GM08714 (cell line): Measurements from ENCODE around the gene SBNO2.

Experiments
- H3K4me3 ChIP-seq: fragments of 200-500 bp; sonication (Bioruptor generic); 2 replicates; pipeline ENCODE4 v1.5.1; 2014; ENCODE audit warnings: mild to moderate bottlenecking, low read length, inconsistent platforms
- ZNF274 ChIP-seq: IDR thresholded peaks from 2 replicates; pipeline ENCODE4 v1.6.1; 2012; ENCODE audit warnings: mild to moderate bottlenecking, low read depth, low read length

SBNO2 gene

DNA sequence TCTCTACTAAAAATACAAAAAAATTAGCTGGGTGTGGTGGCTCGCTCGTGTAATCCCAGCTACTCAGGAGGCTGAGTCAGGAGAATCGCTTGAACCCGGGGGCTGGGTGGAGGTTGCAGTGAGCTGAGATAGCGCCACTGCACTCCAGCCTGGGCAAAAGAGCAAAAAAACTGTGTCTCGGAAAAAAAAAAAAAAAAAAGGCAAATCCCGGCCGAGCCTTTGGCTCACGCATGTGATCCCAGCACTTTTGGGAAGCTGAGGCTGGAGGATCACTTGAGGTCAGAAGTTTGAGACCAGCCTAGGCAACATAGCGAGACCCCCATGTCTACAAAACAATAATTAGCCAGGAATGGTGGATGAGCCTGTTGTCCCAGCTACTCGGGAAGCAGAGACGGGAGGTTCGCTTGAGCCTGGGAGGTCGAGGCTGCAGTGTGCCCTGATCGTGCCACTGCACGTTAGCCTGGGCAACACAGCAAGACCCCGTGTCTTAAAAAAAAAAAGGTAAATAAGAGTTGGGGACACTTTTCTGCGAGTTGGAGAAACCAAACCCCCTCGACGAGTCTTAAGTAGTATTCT lies 70.8 kb downstream of the SBNO2 start:
- peak overlapping the region; percentile 21; the same call in 1 of the 2 replicates for H3K4me3 ChIP-seq
- TF ChIP-seq ZNF274: no peak

DNA sequence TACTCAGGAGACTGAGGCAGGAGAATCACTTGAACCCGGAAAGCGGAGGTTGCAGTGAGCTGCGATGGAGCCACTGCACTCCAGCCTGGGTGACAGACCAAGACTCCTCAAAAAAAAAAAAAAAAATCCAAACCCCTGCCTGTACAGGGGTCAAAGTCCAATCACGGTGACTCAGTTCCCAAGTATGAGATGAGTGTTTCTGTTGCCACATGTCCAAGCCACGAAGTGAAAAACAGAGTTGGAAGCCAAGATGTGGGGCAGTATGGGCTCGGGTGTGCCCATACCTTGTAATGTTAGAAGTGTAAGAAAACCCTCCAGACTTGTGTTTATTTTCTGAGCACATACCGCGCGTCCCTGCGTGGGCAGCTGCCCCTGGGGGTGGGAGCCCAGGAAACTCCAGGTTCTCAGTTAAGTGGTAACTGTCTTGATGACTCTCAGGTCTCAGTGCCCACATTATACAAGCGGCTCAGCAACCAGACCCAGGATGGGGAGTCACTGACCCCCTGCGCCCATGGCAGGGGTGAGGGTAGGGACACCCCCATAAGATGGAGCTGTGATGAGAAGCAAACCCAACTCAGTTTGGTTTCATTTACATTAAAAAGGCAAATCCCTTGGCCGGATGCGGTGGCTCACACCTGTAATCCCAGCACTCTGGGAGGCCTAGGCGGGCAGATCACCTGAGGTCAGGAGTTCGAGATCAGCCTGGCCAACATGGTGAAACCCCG lies 71.5 kb downstream of the SBNO2 start:
- no peak overlapping the region for H3K4me3 ChIP-seq
- TF ChIP-seq ZNF274: no peak

DNA sequence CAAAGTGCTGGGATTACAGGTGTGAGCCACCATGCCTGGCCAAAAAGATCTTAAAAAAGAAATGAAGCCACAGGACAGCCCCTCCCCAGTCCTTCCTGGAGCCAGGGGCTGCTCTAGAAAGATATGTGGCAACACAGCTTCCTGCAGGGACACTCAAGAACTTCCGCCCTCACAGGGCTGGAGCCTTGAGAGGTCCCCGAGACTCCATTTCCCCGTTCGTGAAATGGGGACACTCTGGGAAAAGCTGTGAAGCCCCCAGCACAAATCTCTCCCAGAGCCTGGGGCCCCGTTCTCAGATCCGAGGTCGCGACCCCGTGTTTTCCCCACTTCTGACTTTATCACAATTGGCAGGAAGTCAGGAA lies 72.8 kb downstream of the SBNO2 start:
- H3K4me3 ChIP-seq: no peak overlapping the region
- TF ChIP-seq ZNF274: no peak

DNA sequence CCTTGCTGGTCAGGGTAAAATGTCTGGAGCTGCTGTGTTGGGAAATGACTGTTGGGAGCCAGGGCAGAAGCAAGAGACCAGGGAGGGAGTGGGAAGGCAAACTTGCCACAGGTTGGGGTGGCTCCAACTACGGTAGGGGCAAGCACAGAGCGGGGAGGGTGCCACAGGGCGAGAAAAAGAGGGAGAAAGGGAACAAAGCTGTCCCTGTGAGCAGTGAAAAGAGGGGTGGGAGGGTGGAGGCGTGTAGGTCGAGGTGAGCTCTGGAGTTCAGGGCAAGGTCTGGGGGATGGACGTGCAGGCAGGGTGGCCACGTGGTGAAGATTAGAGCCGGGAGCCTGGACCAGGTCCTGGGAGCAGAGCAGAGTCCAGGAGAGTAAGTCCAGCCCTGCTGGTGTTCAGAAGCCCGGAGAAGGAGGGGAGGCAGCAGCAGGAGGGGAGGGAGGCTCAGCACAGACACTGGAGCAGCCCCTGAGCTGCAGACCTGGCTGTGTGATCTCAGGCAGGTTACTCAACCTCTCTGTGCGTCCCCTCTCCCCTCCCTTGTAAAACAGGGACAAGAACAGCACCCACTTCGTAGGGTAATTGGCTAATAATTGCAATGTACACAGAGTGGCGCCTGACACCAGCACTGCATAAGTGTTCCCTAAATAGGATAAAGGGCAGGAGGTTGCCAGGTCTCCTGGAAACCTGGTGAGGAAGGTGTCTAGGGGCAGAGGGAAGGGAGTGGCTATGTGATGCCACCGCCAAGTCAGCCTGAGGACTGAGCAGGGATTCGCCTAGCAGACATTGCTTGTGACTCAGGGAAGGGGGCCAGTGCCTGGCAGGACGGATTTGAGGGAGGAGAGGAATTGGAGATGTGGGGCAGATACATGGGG lies 75.7 kb downstream of the SBNO2 start:
- no peak overlapping the region for H3K4me3 ChIP-seq
- TF ChIP-seq ZNF274: no peak

DNA sequence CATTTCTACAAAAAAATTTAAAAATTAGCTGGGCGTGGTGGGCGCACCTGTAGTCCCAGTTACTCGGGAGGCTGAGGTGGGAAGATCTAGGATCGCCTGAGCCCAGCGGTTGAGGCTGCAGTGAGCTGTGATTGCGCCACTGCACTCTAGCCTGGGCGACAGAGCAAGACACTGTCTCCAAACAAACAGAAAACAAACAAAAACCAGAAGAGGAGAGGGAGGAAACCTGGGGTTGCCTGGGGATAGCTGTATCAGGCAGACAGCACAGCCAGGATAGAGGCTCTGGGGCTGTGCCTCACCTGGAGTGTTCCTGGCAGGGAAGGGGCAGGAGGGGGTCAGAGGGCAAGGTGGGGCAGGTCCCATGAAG lies 76.3 kb downstream of the SBNO2 start:
- TF ChIP-seq ZNF274: no peak
- no peak overlapping the region for H3K4me3 ChIP-seq

DNA sequence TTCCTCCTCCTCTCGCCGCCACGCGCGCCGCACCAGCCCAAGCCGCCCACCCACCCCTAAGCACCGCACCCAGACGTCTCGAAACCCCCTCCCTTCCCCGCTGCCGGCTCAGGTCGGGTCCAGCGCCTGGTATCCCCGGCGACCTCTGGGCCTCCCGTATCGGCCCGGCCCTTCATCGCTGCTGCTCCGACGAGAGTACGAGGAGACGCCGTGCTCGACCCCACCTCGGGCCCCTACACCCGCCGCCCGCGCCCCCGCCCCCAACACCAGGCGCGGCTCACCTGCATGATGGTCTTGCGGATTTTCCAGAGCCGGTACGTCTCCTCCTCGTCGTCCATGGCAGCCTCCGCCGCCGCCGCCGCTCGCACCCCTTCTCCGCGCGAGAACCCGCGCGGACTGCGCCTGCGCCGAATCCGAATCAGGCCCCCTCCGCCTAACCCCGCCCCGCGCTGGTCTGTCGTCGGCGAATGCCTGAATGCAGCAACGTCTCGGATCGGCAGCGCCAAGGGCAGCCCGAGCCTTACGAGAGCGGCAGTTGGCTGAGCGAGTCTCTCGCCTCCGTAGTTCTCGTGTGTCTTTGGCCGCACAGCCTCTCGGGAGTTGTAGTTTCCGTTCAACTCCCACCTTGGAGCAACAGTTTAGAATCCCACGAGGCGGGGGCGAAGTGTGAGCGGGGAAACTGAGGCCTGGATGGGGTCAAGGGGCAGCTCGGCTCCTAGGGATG lies 78.9 kb downstream of the SBNO2 start, which contains the start of gene POLR2E:
TSS of gene POLR2E (minus strand) at position 398 of the 724 bp plus-strand sequence. CDS start at position 338, 60 bp downstream.
- H3K4me3 ChIP-seq: peak within 1 kb of the TSS; percentile 86
- TF ChIP-seq ZNF274: no peak

DNA sequence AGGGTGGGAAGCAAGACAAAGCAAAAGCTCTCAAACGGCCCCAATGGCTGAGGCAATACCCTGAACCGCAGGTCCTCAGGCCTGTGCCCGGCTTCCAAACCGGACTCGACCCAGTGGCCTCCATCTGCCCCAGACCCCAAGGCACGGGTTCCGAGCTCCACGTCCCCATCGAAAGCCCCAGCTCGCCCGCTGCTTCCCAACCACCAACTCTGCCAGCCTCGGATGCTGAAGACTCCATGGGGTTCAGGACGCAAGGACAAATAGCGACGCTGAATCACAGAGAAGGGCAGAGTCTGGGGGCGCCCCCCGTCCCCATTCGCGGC lies 79.5 kb downstream of the SBNO2 start:
- no peak for TF ChIP-seq ZNF274
- peak overlapping the region; percentile 86 for H3K4me3 ChIP-seq

DNA sequence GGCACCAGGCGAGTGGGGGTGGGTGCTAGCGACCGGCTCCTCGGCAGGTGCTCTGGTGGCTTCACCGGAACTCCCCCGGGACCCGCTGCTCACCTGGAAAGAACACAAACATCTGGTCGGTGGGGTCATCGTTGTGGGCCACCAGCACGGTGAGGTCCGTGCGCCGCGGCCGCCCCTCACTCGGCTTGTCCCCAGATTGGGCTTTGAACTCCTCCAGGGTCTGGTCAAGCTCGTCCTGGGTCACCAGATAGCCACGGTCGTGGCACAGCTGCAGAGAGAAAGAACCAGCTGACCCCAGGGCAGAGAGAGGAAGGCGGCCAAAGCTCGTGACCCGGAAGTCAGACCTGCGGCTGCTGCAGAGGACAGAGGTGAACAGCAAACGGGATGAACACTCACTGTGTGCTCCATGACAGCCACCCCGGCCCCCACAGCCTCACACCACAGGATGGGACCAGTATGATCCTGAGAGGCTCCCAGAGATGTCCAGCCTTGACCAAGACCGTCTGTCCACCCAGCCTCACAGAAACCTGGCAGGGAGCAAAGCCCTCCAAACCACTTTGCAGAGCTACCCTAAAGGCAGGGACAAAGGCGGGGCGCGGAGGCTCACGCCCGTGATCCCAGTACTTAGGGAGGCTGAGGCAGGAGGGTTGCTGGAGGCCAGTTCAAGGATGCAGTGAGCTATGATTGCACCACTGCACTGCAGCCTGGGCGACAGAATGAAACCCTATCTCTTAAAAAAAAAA lies 80.1 kb downstream of the SBNO2 start:
- no peak for TF ChIP-seq ZNF274
- peak overlapping the region; percentile 86 for H3K4me3 ChIP-seq

DNA sequence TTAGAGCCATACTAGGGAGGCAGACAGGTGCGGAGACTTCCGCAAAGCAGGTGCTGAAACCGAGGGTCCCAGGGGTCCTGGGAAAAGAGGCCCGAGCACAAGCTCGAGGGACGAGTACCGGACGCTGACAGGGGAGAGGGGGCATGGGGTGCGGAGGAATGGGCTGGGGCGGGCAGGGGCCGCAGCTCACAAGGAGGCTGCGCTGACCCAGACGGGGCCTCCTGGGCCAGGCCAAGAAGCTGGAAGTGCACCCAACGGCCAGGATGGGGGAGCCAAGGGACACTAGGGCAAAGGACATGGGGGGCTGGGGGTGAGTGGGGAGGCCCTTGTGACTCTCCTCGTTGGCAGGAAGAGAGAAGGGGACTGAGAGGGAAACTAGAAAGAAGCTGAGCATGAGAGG lies 80.7 kb downstream of the SBNO2 start:
- no peak overlapping the region for H3K4me3 ChIP-seq
- no peak for TF ChIP-seq ZNF274

DNA sequence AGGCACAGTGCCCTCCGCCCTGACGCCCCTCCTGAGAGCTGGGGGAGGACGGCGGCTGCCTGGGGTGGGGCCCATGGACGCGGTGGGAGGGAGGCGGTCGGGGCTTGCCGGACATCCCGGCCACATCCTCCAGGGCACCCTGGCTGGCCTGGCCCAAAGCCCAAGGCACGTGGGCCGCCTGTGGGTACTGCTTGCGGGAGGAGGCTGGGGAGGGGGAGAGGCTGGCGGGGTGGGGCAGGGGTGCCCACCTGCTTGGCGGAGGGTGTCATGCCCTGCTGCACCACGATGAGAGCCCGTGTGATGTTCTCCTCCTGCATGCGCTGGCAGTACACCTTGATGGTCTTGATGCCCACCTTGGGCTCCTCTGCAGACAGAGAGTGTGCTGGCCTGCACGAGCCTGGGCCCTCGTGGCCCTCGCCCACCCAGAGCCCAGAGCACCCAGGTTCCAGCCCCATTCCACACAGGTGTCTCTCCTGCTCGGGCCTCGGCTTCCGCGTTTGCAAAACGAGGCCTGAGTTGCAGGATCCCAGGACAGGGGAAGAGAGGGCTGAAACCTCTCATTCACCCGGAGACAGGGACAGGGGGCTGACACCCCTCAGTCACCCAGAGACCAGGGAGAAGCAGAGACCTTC lies 82.4 kb downstream of the SBNO2 start:
- TF ChIP-seq ZNF274: no peak
- H3K4me3 ChIP-seq: no peak overlapping the region

DNA sequence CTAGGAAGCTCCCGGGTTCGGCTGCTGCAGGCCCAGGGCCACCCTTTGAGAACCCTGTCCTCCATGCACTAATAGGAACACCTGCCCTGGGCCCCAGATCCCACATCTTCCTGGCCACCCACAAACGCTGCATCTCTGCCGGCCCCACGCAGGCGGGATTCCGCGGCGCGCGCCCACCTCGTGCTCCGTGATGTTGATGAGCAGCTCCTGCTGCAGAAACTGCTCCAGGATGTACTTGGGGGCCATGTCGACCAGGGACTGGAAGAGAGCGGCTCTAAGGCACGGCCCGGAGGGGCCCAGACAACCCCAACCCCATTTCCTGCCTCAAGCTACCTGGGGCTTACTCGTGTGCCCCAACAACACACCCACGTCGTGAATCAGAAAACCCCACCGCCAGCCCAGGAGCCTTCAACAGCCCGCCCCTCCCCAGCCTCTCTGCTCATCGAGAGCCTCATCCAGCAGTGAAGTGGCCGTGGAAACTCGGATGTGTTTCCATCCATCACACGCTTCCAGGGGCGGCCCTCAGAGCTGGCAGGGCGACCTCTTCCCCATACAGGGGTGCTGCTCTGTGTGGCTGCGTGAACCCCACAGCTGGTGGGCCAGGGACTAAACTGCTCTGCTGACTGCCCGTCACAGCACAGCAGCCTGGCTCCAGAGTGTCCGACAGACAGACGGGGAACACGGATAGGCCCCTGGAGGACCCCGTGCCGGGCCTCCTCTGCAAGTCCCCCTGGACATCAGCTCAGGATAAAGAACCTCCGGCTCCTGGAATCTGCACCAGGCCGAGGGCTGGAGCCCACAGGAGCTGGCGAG lies 83.1 kb downstream of the SBNO2 start:
- TF ChIP-seq ZNF274: no peak
- no peak overlapping the region for H3K4me3 ChIP-seq

DNA sequence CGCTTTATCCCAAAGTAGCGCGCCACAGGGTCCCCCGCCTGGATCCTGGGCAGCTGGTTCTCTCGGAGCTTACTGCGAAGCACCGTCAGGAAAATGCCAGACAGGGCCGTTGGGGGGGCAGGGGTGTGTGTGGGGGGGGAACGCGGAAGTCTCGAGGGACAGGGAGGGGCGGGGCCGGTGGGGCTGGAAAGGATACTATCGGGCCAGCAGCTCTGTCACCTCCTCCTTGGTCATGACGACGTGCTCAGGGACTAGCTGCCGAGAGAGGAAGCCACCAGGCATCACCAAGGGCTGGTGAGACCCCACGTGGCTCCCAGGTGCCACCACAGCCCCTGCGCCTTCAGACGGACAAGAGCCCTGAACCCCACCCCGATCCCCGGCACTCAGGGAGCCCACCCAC lies 84.2 kb downstream of the SBNO2 start:
- TF ChIP-seq ZNF274: no peak
- no peak overlapping the region for H3K4me3 ChIP-seq
